H9 (cell line): ENCODE measurements around the gene GABRE. TPM values are rescaled to one million over a fixed set of nuclear protein-coding genes. Genes with fewer than 3 reads are reported as not detected.

Source experiments
- DNase-seq: peaks from one replicate; pipeline ENCODE4 v3.0.0-alpha.2; 2017
- H2AFZ ChIP-seq: one replicate; pipeline ENCODE4 v1.6.1; 2013; ENCODE audit warnings: mild to moderate bottlenecking, low read length, control low read depth, moderate library complexity
- H2AK5ac ChIP-seq: 2 replicates; pipeline ENCODE4 v1.6.1; 2013; ENCODE audit warnings: low read length, control low read depth, mixed read lengths; ENCODE audit not compliant: insufficient read length
- H2BK120ac ChIP-seq: one replicate; pipeline ENCODE4 v1.6.1; 2013; ENCODE audit warnings: low read depth, mild to moderate bottlenecking, low read length, control low read depth, inconsistent platforms; ENCODE audit not compliant: poor library complexity, severe bottlenecking
- H2BK12ac ChIP-seq: 2 replicates; pipeline ENCODE4 v1.6.1; 2013; ENCODE audit warnings: low read length, control low read depth, mixed read lengths, low read depth; ENCODE audit not compliant: insufficient read length
- H2BK15ac ChIP-seq: 2 replicates; pipeline ENCODE4 v1.6.1; 2013; ENCODE audit warnings: low read depth, low read length, control low read depth
- H2BK20ac ChIP-seq: one replicate; pipeline ENCODE4 v1.6.1; 2013; ENCODE audit warnings: low read depth, mild to moderate bottlenecking, low read length, control low read depth, inconsistent platforms; ENCODE audit not compliant: poor library complexity, severe bottlenecking
- H2BK5ac ChIP-seq: 2 replicates; pipeline ENCODE4 v1.6.1; 2013; ENCODE audit warnings: low read length, control low read depth, mixed read lengths; ENCODE audit not compliant: insufficient read length
- H3K14ac ChIP-seq: 2 replicates; pipeline ENCODE4 v1.6.1; 2013; ENCODE audit warnings: low read length, control low read depth; ENCODE audit not compliant: insufficient read depth
- H3K18ac ChIP-seq: 2 replicates; pipeline ENCODE4 v1.6.1; 2013; ENCODE audit warnings: low read depth, mild to moderate bottlenecking, mixed read lengths, low read length, control low read depth; ENCODE audit not compliant: insufficient read length
- H3K23ac ChIP-seq: 2 replicates; pipeline ENCODE4 v1.6.1; 2013; ENCODE audit warnings: low read length, control low read depth, mixed read lengths, low read depth; ENCODE audit not compliant: insufficient read length
- H3K23me2 ChIP-seq: 2 replicates; pipeline ENCODE4 v1.6.1; 2013; ENCODE audit warnings: low read depth, mild to moderate bottlenecking, mixed read lengths, low read length, control low read depth; ENCODE audit not compliant: insufficient read length, poor library complexity, severe bottlenecking
- H3K27ac ChIP-seq: 2 replicates; pipeline ENCODE4 v1.5.1; 2013; ENCODE audit warnings: low read length, control low read depth, mixed read lengths, low read depth; ENCODE audit not compliant: insufficient read length
- H3K27me3 ChIP-seq: 2 replicates; pipeline ENCODE4 v1.6.1; 2013; ENCODE audit warnings: low read length, control low read depth, inconsistent platforms; ENCODE audit not compliant: insufficient read depth
- H3K4ac ChIP-seq: 2 replicates; pipeline ENCODE4 v1.6.1; 2013; ENCODE audit warnings: low read depth, mild to moderate bottlenecking, control low read depth, inconsistent platforms, low read length, moderate library complexity
- H3K4me1 ChIP-seq: 2 replicates; pipeline ENCODE4 v1.6.1; 2013; ENCODE audit warnings: low read length, control low read depth, inconsistent platforms; ENCODE audit not compliant: insufficient read depth
- H3K4me2 ChIP-seq: 2 replicates; pipeline ENCODE4 v1.6.1; 2013; ENCODE audit warnings: low read length, control low read depth, mixed read lengths; ENCODE audit not compliant: insufficient read length, insufficient read depth
- H3K56ac ChIP-seq: 2 replicates; pipeline ENCODE4 v1.6.1; 2013; ENCODE audit warnings: low read depth, mild to moderate bottlenecking, mixed read lengths, low read length, control low read depth; ENCODE audit not compliant: insufficient read length
- H3K79me1 ChIP-seq: 2 replicates; pipeline ENCODE4 v1.6.1; 2013; ENCODE audit warnings: low read depth, mild to moderate bottlenecking, moderate library complexity, low read length, control low read depth, inconsistent platforms; ENCODE audit not compliant: insufficient read depth, poor library complexity, severe bottlenecking
- H3K79me2 ChIP-seq: 2 replicates; pipeline ENCODE4 v1.6.1; 2013; ENCODE audit warnings: low read length, control low read depth, inconsistent platforms; ENCODE audit not compliant: insufficient read depth
- H3K9ac ChIP-seq: 2 replicates; pipeline ENCODE4 v1.6.1; 2013; ENCODE audit warnings: low read length, control low read depth, mixed read lengths; ENCODE audit not compliant: insufficient read length; ENCODE audit errors: extremely low read depth
- H3K9me3 ChIP-seq: one replicate; pipeline ENCODE4 v1.6.1; 2013; ENCODE audit warnings: low read depth, low read length, inconsistent platforms; ENCODE audit not compliant: control insufficient read depth
- H3T11ph ChIP-seq: one replicate; pipeline ENCODE4 v1.6.1; 2013; ENCODE audit warnings: mild to moderate bottlenecking, low read length, control low read depth, inconsistent platforms
- H4K20me1 ChIP-seq: one replicate; pipeline ENCODE4 v1.6.1; 2013; ENCODE audit not compliant: control insufficient read depth, insufficient read length, insufficient read depth
- H4K5ac ChIP-seq: 2 replicates; pipeline ENCODE4 v1.6.1; 2013; ENCODE audit warnings: low read depth, mild to moderate bottlenecking, mixed read lengths, low read length, control low read depth; ENCODE audit not compliant: insufficient read length
- H4K8ac ChIP-seq: replicated peaks from 2 replicates; pipeline ENCODE4 v1.6.1; 2013; ENCODE audit warnings: low read length, control low read depth, mixed read lengths, low read depth; ENCODE audit not compliant: insufficient read length
- H4K91ac ChIP-seq: 2 replicates; pipeline ENCODE4 v1.6.1; 2013; ENCODE audit warnings: low read depth, mild to moderate bottlenecking, moderate library complexity, mixed read lengths, low read length, control low read depth; ENCODE audit not compliant: insufficient read length
- H3K27ac Mint-ChIP-seq, 3 experiments: 2 replicates in 2 of 3; 3 replicates in 1 of 3; pipeline ENCODE4 v1.8.0; 2020 to 2021; ENCODE audit warnings: mixed read lengths in 3 of 3, mild to moderate bottlenecking in 1 of 3, moderate library complexity in 1 of 3
- H3K27me3 Mint-ChIP-seq: 2 replicates; pipeline ENCODE4 v1.8.0; 2021; ENCODE audit warnings: low read depth, mild to moderate bottlenecking, moderate library complexity, mixed read lengths
- H3K36me3 Mint-ChIP-seq, 3 experiments: 2 replicates in 2 of 3; 3 replicates in 1 of 3; pipeline ENCODE4 v1.8.0; 2020 to 2021; ENCODE audit warnings: low read depth in 3 of 3, mixed read lengths in 3 of 3; ENCODE audit not compliant: insufficient read depth in 1 of 3
- H3K4me1 Mint-ChIP-seq, 2 experiments: 2 replicates each; pipeline ENCODE4 v1.8.0; 2020; ENCODE audit warnings: mixed read lengths in 2 of 2
- H3K4me3 Mint-ChIP-seq, 2 experiments: 2 replicates in 1 of 2; 3 replicates in 1 of 2; pipeline ENCODE4 v1.8.0; 2020 to 2021; ENCODE audit warnings: mild to moderate bottlenecking in 2 of 2, mixed read lengths in 2 of 2, moderate library complexity in 1 of 2
- H3K9me3 Mint-ChIP-seq, 2 experiments: 2 replicates in 1 of 2; 3 replicates in 1 of 2; pipeline ENCODE4 v1.8.0; 2020; ENCODE audit warnings: mild to moderate bottlenecking in 2 of 2, mixed read lengths in 2 of 2, moderate library complexity in 1 of 2
- WGBS: extraction: QIAGEN DNeasy Blood & Tissue Kit; methylation state at CpG from one replicate; pipeline ENCODE4 v1.1.7; 2013; ENCODE audit warnings: missing lambda C conversion rate, low lambda C conversion rate, mixed read lengths; ENCODE audit not compliant: insufficient read length; ENCODE audit errors: extremely low coverage; 5-methylcytosine and 5-hydroxymethylcytosine counted together
- total RNA-seq: library from RNA; stranded (reverse); gene quantifications from 2 replicates; pipeline ENCODE4 v1.2.1, GENCODE V29; 2021
- TF ChIP-seq, protein P1 (sequence below): fragments of 200-600 bp; sonication (generic); conservative IDR thresholded peaks from 3 replicates; pipeline ENCODE4 v1.8.0; 2021; ENCODE audit warnings: antibody characterized with exemption, mild to moderate bottlenecking

The GABRE gene
- total RNA-seq, 1 experiment from 2014 or later, result 1.8 TPM

DNA sequence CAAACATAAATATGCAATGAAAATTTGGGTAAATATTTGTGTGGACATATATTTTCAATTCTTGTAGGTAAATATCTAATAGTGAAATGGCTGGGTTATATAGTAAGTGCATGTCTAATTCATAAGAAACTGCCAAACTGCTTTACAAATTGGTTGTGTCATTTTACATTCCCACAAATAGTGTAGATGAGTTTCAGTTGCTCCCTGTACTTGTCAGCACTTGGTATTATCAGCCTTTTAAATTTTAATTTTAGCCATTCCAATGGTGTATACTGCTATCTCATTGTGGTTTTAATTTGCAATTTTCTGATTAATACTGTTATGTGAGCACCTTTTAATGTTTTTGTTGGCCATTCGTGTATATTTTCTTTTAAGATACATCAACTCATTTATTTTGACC lies 23.1 kb upstream of the GABRE start:
- H2BK20ac ChIP-seq, result no peak overlapping the region
- no peaks in the 10 kb centered on the region for H3K79me2 ChIP-seq
- H2BK15ac ChIP-seq, result no peak overlapping the region
- H3K56ac ChIP-seq, result no peak overlapping the region
- no peak overlapping the region for H2AFZ ChIP-seq
- H3K27ac Mint-ChIP-seq, result no peak overlapping the region
- H3K14ac ChIP-seq, result no peak overlapping the region
- H3K4me1 ChIP-seq, result no peaks in the 10 kb centered on the region
- H4K91ac ChIP-seq, result no peak overlapping the region
- H3K27me3 Mint-ChIP-seq, result no peaks in the 10 kb centered on the region; the same call in 1 of the 2 replicates
- H3K27ac ChIP-seq, result no peak overlapping the region
- no peak overlapping the region for H3K4me2 ChIP-seq
- no peak overlapping the region for H2BK12ac ChIP-seq
- no peak overlapping the region for H3K4me3 Mint-ChIP-seq
- H3K79me1 ChIP-seq, result no peaks in the 10 kb centered on the region
- no peak overlapping the region for H3K4ac ChIP-seq
- H2AK5ac ChIP-seq, result no peak overlapping the region
- no peak overlapping the region for H4K8ac ChIP-seq
- no peaks in the 10 kb centered on the region; a peak in 2 of 7 replicates for H3K36me3 Mint-ChIP-seq
- H3K23ac ChIP-seq, result no peak overlapping the region
- H4K5ac ChIP-seq, result no peak overlapping the region
- H3K9me3 ChIP-seq, result peaks cover 28% of the 10 kb centered on the region
- H3K23me2 ChIP-seq, result no peaks in the 10 kb centered on the region
- DNase-seq, result no peak
- H3K9ac ChIP-seq, result no peak overlapping the region
- H3K4me1 Mint-ChIP-seq, result no peaks in the 10 kb centered on the region
- no peak overlapping the region for H2BK5ac ChIP-seq
- no peak overlapping the region for H3T11ph ChIP-seq
- no peak overlapping the region for H3K18ac ChIP-seq
- peaks cover 69 to 79% of the 10 kb centered on the region in 2 experiments for H3K9me3 Mint-ChIP-seq
- H4K20me1 ChIP-seq, result no peaks in the 10 kb centered on the region
- no peak overlapping the region for H2BK120ac ChIP-seq
- H3K27me3 ChIP-seq, result no peaks in the 10 kb centered on the region
- TF ChIP-seq, protein P1, sequence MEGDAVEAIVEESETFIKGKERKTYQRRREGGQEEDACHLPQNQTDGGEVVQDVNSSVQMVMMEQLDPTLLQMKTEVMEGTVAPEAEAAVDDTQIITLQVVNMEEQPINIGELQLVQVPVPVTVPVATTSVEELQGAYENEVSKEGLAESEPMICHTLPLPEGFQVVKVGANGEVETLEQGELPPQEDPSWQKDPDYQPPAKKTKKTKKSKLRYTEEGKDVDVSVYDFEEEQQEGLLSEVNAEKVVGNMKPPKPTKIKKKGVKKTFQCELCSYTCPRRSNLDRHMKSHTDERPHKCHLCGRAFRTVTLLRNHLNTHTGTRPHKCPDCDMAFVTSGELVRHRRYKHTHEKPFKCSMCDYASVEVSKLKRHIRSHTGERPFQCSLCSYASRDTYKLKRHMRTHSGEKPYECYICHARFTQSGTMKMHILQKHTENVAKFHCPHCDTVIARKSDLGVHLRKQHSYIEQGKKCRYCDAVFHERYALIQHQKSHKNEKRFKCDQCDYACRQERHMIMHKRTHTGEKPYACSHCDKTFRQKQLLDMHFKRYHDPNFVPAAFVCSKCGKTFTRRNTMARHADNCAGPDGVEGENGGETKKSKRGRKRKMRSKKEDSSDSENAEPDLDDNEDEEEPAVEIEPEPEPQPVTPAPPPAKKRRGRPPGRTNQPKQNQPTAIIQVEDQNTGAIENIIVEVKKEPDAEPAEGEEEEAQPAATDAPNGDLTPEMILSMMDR, result no peak
- no CpG with 5 or more reads among the region's 1 CpG for WGBS
